GM19023 (cell line): ENCODE results near the gene GLRX3.
"Not testable (repeated sequence)": the region's sequence is repeated elsewhere in the genome, so short reads cannot be mapped to it uniquely, and the experiment has no call there.

Experiments used
- ATAC-seq: cut with Tn5 transposase; IDR thresholded peaks from one replicate; pipeline ENCODE4 v1.9.1; 2021; ENCODE audit warnings: mild to moderate bottlenecking, moderate library complexity; ENCODE audit not compliant: unreplicated experiment

Gene GLRX3

DNA sequence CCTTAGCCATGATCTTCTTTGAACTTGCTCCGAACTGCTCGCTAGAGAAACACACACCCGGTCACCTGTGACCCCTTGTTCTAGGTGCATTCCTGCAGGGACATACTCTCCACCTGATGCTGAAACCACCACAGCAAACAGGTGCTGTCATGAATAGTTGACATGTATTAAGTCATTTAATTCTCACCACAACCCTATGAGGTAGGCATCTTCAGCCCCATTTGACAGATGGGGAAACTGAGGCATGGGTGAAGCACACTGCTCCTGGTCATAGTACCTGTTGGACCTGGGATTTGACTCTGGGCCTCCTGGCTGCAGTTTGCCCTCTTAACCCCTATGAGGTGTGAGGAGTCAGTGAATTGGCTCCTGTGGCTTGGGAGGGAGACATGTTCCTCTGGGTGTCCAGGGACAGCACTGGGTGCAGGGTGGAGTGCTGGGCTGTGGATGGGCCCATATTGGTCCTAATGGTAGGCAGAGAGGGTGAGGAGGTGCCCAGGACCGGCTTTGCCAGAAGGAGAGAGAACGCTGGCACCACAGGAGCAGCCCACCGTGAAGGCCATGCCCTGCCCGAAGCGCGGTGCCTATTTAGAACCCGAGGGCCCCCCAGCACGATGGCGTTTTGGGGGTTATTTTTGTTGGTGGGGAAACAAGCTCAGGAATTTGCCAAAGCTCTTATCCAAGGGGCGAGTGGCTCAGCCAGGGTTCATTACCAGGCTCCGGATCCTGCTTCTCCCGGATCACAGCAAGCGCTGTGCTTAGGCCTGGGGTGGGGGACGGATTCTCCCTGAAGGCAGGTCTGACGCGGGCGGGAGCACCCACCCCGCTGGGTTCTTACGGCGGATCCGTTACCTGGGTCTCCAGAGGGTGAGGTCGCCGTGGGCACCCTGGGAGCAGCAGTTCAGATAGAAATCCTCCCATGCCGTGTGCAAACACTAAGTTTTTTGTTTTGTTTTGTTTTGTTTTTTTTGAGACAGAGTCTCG, 52.3 kb downstream of the GLRX3 start:
- no peak for ATAC-seq

DNA sequence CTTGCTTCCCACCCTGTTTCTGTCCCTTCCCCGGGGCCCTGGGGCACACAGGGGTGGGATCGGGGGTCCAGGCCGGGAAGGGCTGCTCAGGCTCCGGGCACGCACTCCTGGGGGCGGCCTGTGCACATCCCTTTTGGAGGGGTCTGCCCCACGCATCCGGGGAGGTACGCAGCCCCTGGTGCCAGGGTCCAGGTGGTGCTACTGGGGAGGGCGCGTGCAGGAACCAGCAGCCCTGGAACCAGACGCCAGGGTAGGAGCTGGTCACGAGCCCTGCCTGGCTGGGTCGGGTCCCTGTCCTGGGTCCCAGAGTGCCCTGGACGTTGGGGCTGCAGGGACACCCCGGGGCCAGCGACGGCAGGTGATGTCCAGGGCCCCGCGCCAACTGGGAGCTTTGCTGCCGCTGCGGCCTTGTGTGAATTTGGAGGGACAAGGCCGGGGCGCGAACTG, 53.4 kb downstream of the GLRX3 start:
- no peak for ATAC-seq

DNA sequence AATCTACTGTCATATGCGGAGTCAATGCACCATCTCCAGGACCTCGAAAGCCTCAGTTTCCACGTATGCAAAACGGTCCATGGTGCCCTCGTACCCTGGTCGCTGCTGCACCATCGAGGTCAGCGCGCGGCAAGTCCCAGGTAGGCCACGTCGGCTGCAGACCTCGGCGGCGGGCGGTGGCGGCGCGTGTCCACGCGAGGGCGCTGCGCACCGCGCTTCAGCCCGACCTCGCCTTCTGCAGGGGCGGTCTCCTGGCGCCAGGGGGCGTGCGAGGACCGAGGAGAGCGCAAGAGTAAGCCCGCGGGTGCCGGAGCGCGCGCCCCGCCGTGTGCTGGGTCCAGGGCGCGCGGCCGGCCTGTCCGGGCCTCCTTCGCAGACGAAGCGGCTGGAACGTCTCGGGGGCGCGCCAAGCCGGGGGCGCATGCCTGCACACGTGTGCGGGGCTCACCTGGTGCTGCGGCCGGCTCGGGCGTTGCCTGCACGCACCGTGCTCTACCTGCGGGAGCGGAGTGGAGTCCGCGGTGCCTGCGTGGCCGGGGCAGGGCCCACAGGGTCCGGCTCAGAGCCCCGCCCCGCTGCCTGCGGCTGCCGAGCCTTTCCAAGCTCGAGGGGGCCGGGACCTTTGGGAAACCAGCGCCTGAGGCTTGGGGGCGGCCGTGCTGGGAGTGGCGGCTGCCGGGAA, 54.0 kb downstream of the GLRX3 start:
- peak; percentile 91 for ATAC-seq

DNA sequence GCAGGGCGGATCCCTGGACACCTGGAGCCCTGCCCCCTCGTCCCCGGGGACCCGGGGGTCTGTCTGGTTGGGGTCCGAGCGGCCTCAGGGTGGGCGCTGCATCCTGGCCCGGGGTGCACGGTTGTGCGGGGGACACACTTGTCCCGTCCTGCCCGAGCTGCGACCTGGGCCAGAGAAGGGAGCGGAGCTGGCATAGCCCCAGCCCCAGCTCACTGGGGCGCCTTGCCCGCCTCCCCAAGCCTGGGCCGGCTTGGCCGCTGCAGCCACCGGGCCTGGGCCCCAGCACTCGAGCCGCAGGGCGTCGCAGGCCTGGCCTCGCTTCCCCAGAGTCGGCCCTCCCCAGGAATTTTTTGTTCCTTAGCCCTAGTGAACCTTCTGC, 54.5 kb downstream of the GLRX3 start:
- ATAC-seq: no peak

DNA sequence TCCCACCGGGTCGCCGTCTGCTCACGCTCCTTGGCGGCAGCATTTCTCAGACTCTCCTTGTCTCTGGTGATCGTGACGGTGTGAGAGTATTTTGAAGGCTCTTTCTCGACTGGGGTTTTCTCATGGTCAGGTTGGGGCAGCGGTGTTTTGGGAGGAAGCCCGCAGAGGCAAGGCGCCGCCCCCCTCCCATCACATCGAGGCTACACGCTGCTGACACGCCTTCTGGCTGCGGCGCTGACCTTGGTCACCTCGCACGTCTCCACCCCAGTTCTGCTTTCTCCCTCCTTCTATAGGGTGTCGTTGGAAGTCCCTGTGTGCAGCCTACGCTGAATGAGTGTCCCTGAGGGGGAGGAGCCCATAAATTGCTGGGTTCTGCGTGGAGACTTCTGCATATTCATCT, 55.2 kb downstream of the GLRX3 start:
- ATAC-seq: no peak

DNA sequence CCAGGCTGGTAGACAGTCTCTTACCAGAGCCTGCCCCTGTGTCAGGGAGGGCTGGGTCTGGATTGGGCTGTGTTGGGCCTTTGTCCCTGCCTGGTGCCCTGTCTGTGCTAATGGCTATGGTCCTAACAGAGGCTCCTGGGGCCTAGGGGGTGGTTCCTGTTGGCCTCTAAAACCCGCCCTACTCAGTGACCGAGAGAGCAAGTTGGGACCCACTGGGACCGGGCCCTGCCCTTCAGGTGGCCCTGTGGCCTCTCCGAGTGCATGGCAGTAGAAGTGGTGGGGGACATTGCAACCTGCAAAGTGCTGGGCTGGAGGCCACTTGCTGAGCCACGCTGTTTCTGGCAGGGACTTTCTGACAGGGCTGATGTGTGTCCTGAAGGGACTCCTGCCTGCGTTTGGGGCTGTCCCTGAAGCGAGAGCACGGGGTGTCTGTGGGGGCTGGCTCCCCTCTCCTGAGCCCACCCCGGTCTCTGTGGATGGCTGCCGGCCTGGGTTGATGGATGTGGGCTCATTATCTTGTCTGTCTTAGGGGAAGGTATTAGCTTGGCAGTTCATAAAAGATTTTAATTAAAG, 56.2 kb downstream of the GLRX3 start:
- ATAC-seq: no peak

DNA sequence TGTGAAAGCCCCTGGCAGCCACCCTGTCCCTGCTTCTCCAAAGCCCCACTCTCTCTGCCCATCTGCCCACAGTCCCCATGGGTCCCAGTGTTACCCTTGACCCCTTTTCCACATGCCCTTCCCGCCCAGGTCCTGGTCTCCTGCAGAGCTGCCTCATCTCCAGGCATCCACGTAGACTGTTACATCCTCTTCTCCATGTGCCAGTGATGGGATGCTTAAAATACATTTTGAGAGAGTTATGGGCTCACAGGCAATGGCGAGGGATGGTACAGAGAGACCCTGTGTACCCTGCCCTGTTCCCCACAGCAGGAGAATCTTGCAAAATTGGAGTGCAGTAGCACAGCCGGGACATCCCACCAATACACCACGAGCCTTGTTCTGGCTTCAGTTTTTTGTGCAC, 56.8 kb downstream of the GLRX3 start:
- no peak for ATAC-seq

DNA sequence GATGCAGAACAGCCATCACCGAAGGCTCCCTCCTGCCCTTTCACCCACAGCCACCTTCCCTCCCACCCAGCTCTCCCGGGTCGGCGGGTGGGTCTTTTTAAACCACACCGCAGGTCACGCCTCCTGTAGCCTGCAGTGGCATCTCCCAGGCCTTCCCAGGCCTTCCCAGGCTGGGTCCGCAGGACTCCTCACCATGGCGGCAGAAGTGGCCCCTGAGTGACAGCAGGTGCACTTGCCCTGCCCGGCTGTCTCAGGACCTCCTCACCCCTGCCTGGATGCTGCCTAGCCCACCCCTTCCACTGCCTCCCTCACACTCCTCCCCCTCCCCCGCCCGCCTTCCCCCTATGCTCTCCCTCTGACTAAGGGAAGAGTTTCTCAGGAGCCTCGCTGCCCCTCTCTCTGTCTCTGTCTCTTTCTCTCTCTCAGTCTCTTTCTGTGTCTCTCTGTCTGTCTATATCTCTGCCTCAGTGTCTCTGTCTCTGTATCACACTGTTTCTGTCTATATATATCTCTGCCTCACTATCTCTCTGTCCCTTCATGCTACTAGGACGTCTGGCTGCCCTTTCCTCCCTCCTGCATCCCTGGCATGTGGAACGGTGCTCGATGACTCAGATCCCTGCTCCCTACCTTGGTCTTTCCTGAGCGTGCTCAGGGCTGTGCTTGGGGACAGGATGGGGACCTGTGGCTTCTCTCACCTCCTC, 57.5 kb downstream of the GLRX3 start:
- ATAC-seq: no peak

DNA sequence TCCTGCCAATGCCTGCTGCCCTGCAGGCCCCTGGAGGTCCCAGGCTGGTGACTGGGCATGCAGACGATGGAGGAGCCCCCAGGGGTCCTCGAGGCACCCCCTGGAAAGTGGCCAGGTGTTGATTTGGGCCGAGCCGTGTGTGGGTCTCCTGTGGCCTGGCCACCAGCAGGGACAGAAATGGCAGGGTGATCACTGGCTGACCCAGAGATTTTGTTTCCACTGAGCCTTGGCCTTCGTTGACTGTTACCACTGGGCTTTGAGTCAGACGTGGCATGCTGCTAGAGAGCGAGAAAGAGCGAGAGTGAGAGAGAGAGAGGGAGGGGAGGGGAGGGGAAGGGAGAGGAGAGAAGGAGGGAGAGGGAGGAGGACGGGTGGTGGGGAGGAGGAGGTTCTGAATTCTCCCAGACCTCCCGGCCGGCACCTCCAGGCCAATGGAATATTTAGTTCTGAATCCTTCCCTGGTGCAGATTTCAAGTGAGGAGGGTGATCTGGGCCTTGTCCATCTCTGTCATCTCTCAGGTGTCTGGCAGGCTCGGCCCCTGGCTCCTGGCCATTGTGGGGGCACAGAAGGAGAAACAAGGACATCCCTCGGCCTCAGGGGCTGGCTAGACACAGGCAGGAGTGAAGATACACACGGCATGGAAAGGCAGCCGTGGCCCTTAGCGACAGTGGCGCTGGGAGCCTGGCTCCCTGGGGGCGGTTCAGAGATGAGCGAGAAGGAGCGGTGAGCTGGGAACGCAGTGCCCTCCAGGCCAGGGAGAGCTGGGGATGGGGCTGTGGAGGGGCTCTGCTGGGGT, 58.2 kb downstream of the GLRX3 start:
- no peak for ATAC-seq

DNA sequence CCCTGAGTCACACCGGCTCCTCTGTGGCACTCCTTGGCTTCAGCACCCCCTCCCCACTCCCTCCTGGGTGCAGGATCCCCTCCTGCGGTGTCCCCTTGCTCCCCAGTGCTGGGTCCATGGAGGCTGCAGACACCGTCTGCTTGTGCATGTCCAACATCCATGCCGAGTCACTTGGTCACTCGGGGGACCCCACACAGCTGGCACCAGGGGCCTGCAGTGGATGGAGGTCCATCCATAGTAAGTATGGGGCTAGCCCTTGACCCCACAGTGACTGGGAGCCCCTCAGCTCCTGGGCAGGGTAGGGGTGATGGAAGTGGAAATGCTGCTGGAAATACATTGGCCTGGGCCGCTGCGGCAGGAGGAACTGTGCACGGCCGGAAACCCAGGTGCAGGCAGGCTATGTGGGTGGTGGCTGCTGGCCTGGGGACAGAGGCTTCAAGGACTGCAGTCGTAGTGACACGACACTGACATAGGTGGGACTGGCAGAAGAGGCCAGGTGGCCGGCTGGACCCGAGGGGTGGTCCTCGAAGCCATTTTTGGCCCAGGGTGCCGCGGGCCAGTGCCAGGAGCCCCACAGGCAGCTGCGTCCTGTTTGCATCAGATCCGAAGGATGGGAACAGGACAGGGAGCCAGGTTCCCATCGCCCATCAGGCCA, 58.9 kb downstream of the GLRX3 start:
- no peak for ATAC-seq

DNA sequence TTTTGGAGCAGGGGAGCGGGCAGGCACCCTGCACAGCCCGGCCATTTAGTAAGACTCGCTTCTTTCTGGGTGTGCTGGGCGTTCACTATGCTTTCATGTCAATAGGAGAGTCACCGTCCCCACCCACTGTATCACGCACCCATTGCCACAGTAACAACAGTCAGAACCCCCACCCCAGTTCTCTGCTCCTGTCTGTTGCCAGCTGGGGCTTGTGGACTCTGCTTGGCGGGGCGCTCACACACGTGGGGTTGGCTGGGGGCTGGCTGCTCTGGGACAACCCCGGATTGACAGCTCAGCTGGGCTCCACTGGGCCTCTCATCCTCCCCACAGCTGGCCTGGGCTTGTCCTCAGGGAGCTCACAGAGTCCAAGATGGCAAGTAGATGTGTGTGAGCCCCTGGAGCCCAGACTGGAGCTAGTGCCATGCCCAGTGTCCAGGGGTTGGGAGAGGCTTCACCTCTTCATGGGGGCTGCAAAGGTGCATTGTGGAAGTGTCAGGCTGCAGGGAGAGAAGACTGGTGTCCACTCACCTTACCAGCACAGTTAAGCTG, 59.6 kb downstream of the GLRX3 start:
- no peak for ATAC-seq

DNA sequence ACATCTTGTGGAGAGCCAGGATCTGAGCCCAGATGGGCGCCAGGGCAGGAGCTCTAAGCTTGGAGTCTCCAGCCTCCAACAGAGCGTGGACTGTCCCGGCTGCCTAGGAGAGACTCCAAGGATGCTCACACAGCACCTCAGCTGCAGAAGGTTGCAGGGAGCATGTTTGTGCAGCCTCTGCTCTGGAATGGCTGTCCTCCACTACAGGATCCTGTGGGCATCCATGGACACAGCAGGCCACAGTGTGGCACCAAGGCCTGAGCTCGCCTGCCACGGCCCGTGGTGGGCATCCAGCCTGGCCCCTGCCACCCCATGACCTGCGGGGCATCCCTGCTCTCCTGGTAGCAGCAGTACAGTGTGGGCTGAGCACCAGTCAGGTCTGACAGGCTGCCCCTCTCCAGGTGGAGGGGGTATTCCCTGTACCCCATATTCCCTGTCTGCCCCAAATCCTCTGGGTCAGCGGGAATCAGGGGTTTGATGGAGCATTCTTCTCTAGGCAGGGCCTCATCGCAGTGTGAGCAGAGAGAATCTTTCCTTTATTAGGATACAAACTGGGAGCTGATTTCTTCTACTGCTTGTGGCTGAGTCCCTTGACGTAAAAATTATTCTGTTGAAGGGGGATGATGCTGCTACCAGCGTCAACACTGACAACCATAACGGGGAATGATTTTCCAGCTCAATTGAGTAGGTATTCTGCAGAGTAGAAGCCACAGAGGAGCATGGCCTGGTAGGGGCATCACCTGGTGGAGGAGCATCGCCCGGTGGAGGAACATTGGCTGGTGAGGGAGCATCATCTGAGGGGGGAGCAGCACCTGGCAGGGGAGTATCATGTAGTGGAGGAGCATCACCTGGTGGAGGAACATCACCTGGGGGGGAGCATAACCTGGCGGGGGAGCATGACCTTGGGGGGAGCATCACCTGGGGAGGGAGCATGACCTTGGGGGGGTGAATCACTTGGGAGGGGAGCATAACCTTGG, 60.6 kb downstream of the GLRX3 start:
- no peak for ATAC-seq

DNA sequence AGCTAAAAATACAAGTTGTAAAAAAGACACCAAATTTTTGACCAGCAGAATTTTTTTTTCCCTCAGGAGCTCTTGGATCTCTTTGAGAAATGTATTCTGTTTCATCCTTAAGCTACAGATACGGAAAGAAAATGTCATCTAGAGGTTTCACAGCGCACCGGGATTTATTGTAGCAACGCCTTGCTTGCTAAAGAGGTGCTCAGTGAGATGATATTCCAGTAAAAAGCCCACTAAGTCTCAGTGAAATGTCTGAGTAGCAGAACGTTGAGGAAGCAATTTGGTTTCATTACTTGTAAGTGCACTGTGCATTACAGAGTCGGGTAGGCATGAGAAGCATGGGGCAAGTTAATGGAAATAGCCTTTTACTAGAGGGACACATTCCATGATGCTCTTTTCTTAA, 62.5 kb downstream of the GLRX3 start:
- no peak for ATAC-seq

DNA sequence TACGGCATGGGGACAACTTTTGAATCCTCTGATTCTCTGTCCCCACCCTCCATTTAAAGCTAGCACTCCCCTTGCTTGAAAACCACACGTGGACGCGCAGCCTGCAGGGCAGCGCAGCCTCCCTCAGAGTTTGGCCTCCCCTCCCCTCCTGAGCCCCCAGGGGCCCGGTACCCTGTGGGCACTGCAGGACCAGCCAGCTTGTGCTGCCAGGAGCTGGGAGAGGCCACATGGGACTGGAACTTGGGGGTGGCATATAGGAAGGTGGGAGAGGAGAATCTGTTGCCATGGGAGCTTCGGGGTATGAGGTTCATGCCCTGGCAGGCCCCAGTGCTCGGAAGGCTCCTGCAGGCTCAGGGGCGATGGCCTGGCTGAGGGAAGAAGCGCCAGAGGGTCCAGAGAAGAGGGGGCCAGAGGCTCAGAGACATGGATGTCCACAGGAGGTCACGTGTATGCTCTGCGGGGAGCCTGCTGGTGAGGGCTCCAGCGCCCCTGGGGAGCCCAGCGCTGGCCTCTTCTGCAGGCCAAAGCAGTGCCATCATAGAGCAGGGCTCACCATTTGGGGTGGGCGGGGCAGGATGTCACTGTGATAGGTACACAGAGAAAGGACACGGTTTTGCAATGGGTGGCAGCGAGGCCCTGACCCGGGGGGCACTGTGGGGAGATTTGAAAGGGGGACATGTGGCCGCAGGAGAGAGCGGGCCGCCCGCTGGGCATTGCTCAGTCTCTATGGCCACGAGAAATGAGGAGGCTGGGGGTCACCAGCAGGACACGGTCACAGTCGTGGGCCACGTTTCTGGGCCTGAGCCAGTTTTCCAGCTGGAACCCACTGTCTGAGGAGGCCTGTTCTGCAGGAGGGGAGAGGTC, 64.2 kb downstream of the GLRX3 start:
- no peak for ATAC-seq

DNA sequence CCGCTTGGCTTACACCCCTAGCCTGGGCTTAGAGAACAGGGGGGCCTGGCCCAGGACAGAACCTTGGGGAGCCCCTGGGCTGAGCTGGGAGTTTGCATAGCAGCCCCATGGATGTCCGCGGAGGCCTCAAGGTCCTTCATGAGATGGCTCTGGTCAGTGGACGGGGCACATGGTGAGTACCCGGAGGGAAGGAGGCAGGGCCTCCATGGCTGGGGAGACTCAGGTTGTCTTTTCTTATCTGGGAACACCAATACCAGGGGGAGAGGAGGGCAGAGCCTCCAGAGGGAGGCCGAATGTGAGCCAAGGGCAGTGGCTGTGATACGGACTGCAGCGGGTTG, 64.8 kb downstream of the GLRX3 start:
- no peak for ATAC-seq

DNA sequence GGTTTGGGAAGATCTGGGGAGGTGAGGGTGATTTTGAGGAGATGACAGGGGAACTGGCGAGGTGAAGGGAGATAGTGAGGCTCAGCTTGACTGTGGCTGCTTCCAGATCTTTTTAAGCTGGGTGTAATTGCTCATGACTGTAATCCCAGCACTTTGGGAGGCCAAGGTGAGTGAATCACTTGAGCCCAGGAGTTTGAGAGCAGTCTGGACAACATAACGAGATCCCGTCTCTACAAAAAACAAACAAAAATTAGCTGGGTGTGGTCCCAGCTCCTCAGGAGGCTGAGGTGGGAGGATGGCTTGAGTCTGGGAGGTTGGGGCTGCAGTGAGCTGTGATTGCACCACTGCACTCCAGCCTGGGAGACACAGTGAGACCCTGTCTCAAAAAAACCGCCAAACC, 66.0 kb downstream of the GLRX3 start:
- not testable (repeated sequence) for ATAC-seq

DNA sequence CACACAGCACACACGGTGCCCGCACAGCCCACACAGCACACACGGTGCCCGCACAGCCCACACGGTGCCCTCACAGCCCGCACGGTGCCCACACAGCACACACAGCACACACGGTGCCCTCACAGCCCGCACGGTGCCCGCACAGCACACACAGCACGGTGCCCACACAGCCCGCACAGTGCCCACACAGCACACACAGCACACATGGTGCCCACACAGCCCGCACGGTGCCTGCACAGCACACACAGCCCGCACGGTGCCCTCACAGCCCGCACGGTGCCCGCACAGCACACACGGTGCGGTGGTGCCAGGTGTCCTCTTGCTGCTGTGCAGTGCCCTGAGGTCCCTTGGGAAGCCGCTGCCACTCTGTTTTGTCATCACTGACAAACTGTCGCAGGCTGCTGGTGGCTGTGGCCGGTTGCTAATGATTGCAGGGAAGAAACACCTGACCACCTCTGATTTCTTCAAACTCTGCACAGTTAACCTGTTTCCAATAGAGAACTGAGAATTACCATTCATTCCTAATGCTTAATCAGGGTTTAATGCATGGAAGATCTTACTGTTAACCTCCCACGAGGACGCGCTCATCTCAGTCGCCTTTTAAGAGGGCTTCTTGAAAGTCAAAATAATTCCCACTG, 66.9 kb downstream of the GLRX3 start:
- no peak for ATAC-seq
